Liver (tissue), 9 donors: Measurements from ENCODE around the gene OSBPL10. TPM values are rescaled to one million over a fixed set of nuclear protein-coding genes. Genes with fewer than 3 reads are reported as not detected.

ENCODE experiments used
- DNase-seq: peaks from one replicate; pipeline ENCODE4 v3.0.0-alpha.2; 2017; ENCODE audit warnings: low spot score
- H3K27ac ChIP-seq, 2 donors: one replicate each; pipeline ENCODE4 v1.7.0; 2013; ENCODE audit warnings: inconsistent platforms in 2 of 2, low read length in 2 of 2, control low read depth in 1 of 2, low read depth in 1 of 2, mild to moderate bottlenecking in 1 of 2
- H3K27me3 ChIP-seq, 4 donors: one replicate each; pipeline versions ENCODE4 v1.6.1 to v1.7.0; 2013; ENCODE audit warnings: low read length in 3 of 4, inconsistent platforms in 1 of 4, mild to moderate bottlenecking in 1 of 4, moderate library complexity in 1 of 4; ENCODE audit not compliant: control insufficient read depth in 4 of 4, insufficient read depth in 4 of 4
- H3K36me3 ChIP-seq, 4 donors: one replicate each; pipeline versions ENCODE4 v1.6.1 to v1.7.0; 2013; ENCODE audit warnings: low read length in 3 of 4, mild to moderate bottlenecking in 3 of 4, low read depth in 1 of 4, moderate library complexity in 1 of 4; ENCODE audit not compliant: control insufficient read depth in 4 of 4, insufficient read depth in 3 of 4
- H3K4me1 ChIP-seq, 4 donors: one replicate each; pipeline versions ENCODE4 v1.6.1 to v1.7.0; 2013; ENCODE audit warnings: low read length in 3 of 4, mild to moderate bottlenecking in 3 of 4, moderate library complexity in 1 of 4; ENCODE audit not compliant: control insufficient read depth in 4 of 4, insufficient read depth in 4 of 4
- H3K4me3 ChIP-seq, 3 donors: one replicate each; pipeline versions ENCODE4 v1.6.1 to v1.7.0; 2013; ENCODE audit warnings: low read length in 3 of 3, control low read depth in 1 of 3, low read depth in 1 of 3, mild to moderate bottlenecking in 1 of 3
- H3K9ac ChIP-seq, 2 donors: one replicate each; pipeline ENCODE4 v1.7.0; 2013; ENCODE audit warnings: low read length in 2 of 2, mild to moderate bottlenecking in 2 of 2, moderate library complexity in 2 of 2, control low read depth in 1 of 2, low read depth in 1 of 2
- H3K9me3 ChIP-seq, 4 donors: one replicate each; pipeline versions ENCODE4 v1.6.1 to v1.7.0; 2013; ENCODE audit warnings: low read length in 3 of 4; ENCODE audit not compliant: control insufficient read depth in 4 of 4
- FOXA1 ChIP-seq: IDR thresholded peaks from 2 replicates; pipeline ENCODE4 v1.6.1; 2016; ENCODE audit warnings: antibody characterized with exemption
- GABPA ChIP-seq, 2 donors: IDR thresholded peaks in 1 of 2; conservative IDR thresholded peaks in 1 of 2; 2 replicates each; pipeline ENCODE4 v1.6.1; 2016; ENCODE audit warnings: antibody characterized with exemption in 2 of 2, mild to moderate bottlenecking in 1 of 2, moderate library complexity in 1 of 2
- HNF4A ChIP-seq, 2 donors: conservative IDR thresholded peaks; 2 replicates each; pipeline ENCODE4 v1.6.1; 2016; ENCODE audit warnings: antibody characterized with exemption in 2 of 2, mild to moderate bottlenecking in 2 of 2
- HNF4G ChIP-seq: IDR thresholded peaks from 2 replicates; pipeline ENCODE4 v1.6.1; 2016; ENCODE audit warnings: antibody characterized with exemption
- JUND ChIP-seq, 2 donors: IDR thresholded peaks; 2 replicates each; pipeline ENCODE4 v1.6.1; 2016; ENCODE audit warnings: antibody characterized with exemption in 2 of 2
- NR2F2 ChIP-seq: IDR thresholded peaks from 2 replicates; pipeline ENCODE4 v1.6.1; 2016; ENCODE audit warnings: antibody characterized with exemption
- SP1 ChIP-seq: IDR thresholded peaks from 2 replicates; pipeline ENCODE4 v1.6.1; 2018; ENCODE audit warnings: antibody characterized with exemption, mild to moderate bottlenecking
- TAF1 ChIP-seq: conservative IDR thresholded peaks from 2 replicates; pipeline ENCODE4 v1.6.1; 2016; ENCODE audit warnings: antibody characterized with exemption, mild to moderate bottlenecking
- YY1 ChIP-seq: IDR thresholded peaks from 2 replicates; pipeline ENCODE4 v1.6.1; 2016; ENCODE audit warnings: antibody characterized with exemption, mild to moderate bottlenecking
- WGBS: extraction: QIAGEN DNeasy Blood & Tissue Kit; methylation state at CpG from one replicate; pipeline ENCODE4 v1.1.7; 2013; 5-methylcytosine and 5-hydroxymethylcytosine counted together
- polyA plus RNA-seq, 2 donors: library from polyadenylated mRNA; stranded (reverse) in 1 of 2; unstranded in 1 of 2; fragments of 200-250 nt in 1 of 2; fragments of >200 nt in 1 of 2; fragmentation: Nextera tagmentation in 1 of 2; extraction: Ambion mirVana in 1 of 2; gene quantifications; one replicate each; pipeline versions ENCODE4 v1.2.1 to v1.2.3, GENCODE V29; 2013 to 2015
- total RNA-seq, 2 donors: library from RNA; depleted of rRNA; stranded (reverse); fragments of >200 nt; gene quantifications; one replicate each; pipeline ENCODE4 v1.2.3, GENCODE V29; 2014
- TF ChIP-seq, protein P1 (sequence below): IDR thresholded peaks from 2 replicates; pipeline ENCODE4 v1.6.1; 2016; ENCODE audit warnings: antibody characterized with exemption, mild to moderate bottlenecking
- TF ChIP-seq, protein P2 (sequence below): fragments of 150-350 bp; IDR thresholded peaks from 2 replicates; pipeline ENCODE4 v1.5.1; 2017; ENCODE audit warnings: improper control_type of control experiment, low read depth, low read length; ENCODE audit not compliant: missing input control
- TF ChIP-seq, protein P3 (sequence below): IDR thresholded peaks from 2 replicates; pipeline ENCODE4 v1.6.1; 2016; ENCODE audit warnings: antibody characterized with exemption
- TF ChIP-seq, protein P4 (sequence below): IDR thresholded peaks from 2 replicates; pipeline ENCODE4 v1.6.1; 2016; ENCODE audit warnings: antibody characterized with exemption
- TF ChIP-seq, protein P5 (sequence below): IDR thresholded peaks from 2 replicates; pipeline ENCODE4 v1.6.1; 2016; ENCODE audit warnings: antibody characterized with exemption
- donor health status: healthy.
- donor health status: healthy.
- donor health status: healthy.
- donor health status: healthy.
- donor health status: healthy.

Gene OSBPL10
- total and polyA plus RNA-seq, 4 donors, result 0.75 to 4.0 (median 1.7) TPM

DNA sequence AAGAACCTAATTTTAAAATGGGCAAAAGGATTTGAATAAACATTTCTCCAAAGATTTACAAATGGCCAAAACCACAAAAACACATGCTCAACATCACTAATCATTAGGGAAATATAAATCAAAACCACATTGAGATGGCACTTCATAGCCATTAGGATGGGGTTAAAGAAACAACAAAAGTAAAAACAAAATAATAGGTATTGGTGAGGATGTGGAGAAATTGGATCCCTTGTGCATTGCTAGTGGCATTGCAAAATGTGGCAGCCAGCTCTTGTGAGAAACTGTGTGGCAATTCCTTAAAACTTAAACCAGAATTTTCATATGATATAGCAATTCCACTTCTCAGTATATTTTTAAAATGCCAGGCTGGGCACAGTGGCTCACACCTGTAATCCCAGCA is 321.8 kb downstream of the OSBPL10 start:
- H3K4me3 ChIP-seq, result no peak overlapping the region
- no peak for DNase-seq
- TF ChIP-seq SP1 (no peak), JUND (IDR thresholded peaks at IDR 0.05) (no peak), HNF4G (no peak), TAF1 (no peak)
- no peak overlapping the region for H3K9ac ChIP-seq
- H3K4me1 ChIP-seq, result no peaks in the 10 kb centered on the region
- no peaks in the 10 kb centered on the region for H3K27me3 ChIP-seq
- peaks cover 9 to 42% (median 17%) of the 10 kb centered on the region in 4 donors for H3K9me3 ChIP-seq
- no peaks in the 10 kb centered on the region for H3K36me3 ChIP-seq
- H3K27ac ChIP-seq, result no peak overlapping the region

DNA sequence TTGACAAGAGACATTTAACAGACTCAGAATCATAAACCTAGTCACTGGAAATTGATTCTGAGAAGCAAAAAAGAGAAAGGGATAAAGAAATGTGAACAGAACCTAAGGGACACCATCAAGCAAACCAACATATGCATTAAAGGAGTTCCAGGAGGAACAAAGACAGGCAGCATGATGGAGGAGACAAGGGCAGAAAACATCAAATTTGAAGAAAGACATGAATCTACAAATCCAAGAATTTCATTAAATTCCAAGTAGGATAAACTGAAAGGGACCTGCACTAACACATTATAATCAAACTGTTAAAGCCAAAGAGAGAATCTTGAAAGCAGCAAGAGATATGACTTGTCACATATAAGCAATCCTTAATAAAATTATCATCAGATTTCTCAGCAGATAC is 326.1 kb downstream of the OSBPL10 start:
- no peaks in the 10 kb centered on the region for H3K4me1 ChIP-seq
- H3K27me3 ChIP-seq, result no peaks in the 10 kb centered on the region
- peaks cover 17 to 73% (median 29%) of the 10 kb centered on the region in 4 donors for H3K9me3 ChIP-seq
- peak overlapping the region in 1 of 3 donors; percentile 29 for H3K4me3 ChIP-seq
- TF ChIP-seq SP1 (no peak), YY1 (no peak), NR2F2 (no peak), GABPA (IDR thresholded peaks at IDR 0.05 in 1 of 2, conservative IDR thresholded peaks at IDR 0.05 in 1 of 2) (no peak), HNF4A (conservative IDR thresholded peaks at IDR 0.05) (no peak)
- TF ChIP-seq, protein P1, sequence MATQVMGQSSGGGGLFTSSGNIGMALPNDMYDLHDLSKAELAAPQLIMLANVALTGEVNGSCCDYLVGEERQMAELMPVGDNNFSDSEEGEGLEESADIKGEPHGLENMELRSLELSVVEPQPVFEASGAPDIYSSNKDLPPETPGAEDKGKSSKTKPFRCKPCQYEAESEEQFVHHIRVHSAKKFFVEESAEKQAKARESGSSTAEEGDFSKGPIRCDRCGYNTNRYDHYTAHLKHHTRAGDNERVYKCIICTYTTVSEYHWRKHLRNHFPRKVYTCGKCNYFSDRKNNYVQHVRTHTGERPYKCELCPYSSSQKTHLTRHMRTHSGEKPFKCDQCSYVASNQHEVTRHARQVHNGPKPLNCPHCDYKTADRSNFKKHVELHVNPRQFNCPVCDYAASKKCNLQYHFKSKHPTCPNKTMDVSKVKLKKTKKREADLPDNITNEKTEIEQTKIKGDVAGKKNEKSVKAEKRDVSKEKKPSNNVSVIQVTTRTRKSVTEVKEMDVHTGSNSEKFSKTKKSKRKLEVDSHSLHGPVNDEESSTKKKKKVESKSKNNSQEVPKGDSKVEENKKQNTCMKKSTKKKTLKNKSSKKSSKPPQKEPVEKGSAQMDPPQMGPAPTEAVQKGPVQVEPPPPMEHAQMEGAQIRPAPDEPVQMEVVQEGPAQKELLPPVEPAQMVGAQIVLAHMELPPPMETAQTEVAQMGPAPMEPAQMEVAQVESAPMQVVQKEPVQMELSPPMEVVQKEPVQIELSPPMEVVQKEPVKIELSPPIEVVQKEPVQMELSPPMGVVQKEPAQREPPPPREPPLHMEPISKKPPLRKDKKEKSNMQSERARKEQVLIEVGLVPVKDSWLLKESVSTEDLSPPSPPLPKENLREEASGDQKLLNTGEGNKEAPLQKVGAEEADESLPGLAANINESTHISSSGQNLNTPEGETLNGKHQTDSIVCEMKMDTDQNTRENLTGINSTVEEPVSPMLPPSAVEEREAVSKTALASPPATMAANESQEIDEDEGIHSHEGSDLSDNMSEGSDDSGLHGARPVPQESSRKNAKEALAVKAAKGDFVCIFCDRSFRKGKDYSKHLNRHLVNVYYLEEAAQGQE, result no peak
- TF ChIP-seq, protein P2, sequence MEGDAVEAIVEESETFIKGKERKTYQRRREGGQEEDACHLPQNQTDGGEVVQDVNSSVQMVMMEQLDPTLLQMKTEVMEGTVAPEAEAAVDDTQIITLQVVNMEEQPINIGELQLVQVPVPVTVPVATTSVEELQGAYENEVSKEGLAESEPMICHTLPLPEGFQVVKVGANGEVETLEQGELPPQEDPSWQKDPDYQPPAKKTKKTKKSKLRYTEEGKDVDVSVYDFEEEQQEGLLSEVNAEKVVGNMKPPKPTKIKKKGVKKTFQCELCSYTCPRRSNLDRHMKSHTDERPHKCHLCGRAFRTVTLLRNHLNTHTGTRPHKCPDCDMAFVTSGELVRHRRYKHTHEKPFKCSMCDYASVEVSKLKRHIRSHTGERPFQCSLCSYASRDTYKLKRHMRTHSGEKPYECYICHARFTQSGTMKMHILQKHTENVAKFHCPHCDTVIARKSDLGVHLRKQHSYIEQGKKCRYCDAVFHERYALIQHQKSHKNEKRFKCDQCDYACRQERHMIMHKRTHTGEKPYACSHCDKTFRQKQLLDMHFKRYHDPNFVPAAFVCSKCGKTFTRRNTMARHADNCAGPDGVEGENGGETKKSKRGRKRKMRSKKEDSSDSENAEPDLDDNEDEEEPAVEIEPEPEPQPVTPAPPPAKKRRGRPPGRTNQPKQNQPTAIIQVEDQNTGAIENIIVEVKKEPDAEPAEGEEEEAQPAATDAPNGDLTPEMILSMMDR, result no peak
- TF ChIP-seq, protein P3, sequence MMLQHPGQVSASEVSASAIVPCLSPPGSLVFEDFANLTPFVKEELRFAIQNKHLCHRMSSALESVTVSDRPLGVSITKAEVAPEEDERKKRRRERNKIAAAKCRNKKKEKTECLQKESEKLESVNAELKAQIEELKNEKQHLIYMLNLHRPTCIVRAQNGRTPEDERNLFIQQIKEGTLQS, result no peak
- no peak overlapping the region for H3K9ac ChIP-seq
- H3K36me3 ChIP-seq, result no peaks in the 10 kb centered on the region
- no peak overlapping the region for H3K27ac ChIP-seq
- DNase-seq, result no peak

DNA sequence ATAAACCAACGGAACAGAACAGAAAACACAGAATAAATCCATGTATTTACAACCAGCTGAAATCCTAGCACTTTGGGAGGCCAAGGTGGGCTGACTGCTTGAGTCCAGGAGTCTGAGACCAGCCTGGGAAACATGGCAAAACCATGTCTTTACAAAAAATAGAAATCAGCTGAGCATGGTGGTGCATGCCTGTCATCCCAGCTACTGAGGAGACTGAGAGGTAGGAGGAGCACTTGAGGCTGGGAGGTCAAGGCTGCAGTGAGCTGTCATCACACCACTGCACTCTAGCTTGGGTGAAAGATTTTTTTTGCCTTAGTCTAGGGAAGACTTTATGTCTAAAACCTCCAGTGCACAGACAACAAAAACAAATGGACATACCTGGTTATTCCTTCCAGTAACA is 327.6 kb downstream of the OSBPL10 start:
- peaks cover 20 to 80% (median 33%) of the 10 kb centered on the region in 4 donors for H3K9me3 ChIP-seq
- no peaks in the 10 kb centered on the region for H3K36me3 ChIP-seq
- no peaks in the 10 kb centered on the region for H3K4me1 ChIP-seq
- no peak overlapping the region for H3K9ac ChIP-seq
- DNase-seq, result no peak
- no peak overlapping the region for H3K27ac ChIP-seq
- H3K4me3 ChIP-seq, result no peak overlapping the region
- 91% methylated on average over 1 of the region's 1 CpG for WGBS
- no peaks in the 10 kb centered on the region for H3K27me3 ChIP-seq
- TF ChIP-seq HNF4A (conservative IDR thresholded peaks at IDR 0.05), result no peak
- TF ChIP-seq, protein P4, sequence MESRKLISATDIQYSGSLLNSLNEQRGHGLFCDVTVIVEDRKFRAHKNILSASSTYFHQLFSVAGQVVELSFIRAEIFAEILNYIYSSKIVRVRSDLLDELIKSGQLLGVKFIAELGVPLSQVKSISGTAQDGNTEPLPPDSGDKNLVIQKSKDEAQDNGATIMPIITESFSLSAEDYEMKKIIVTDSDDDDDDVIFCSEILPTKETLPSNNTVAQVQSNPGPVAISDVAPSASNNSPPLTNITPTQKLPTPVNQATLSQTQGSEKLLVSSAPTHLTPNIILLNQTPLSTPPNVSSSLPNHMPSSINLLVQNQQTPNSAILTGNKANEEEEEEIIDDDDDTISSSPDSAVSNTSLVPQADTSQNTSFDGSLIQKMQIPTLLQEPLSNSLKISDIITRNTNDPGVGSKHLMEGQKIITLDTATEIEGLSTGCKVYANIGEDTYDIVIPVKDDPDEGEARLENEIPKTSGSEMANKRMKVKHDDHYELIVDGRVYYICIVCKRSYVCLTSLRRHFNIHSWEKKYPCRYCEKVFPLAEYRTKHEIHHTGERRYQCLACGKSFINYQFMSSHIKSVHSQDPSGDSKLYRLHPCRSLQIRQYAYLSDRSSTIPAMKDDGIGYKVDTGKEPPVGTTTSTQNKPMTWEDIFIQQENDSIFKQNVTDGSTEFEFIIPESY, result no peak
- TF ChIP-seq, protein P5, sequence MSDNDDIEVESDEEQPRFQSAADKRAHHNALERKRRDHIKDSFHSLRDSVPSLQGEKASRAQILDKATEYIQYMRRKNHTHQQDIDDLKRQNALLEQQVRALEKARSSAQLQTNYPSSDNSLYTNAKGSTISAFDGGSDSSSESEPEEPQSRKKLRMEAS, result no peak
- no peak for TF ChIP-seq FOXA1
- TF ChIP-seq YY1, result no peak
- TF ChIP-seq, protein P1, result no peak
- no peak for TF ChIP-seq JUND (IDR thresholded peaks at IDR 0.05)
- TF ChIP-seq TAF1, result no peak
